HG03571 (cell line): ENCODE measurements around the gene CDK11A.
"Not testable (repeated sequence)": the region's sequence is repeated elsewhere in the genome, so short reads cannot be mapped to it uniquely, and the experiment has no call there.

Source experiments
- ATAC-seq: cut with Tn5 transposase; IDR thresholded peaks from one replicate; pipeline ENCODE4 v1.9.1; 2021; ENCODE audit not compliant: unreplicated experiment

The CDK11A gene

DNA sequence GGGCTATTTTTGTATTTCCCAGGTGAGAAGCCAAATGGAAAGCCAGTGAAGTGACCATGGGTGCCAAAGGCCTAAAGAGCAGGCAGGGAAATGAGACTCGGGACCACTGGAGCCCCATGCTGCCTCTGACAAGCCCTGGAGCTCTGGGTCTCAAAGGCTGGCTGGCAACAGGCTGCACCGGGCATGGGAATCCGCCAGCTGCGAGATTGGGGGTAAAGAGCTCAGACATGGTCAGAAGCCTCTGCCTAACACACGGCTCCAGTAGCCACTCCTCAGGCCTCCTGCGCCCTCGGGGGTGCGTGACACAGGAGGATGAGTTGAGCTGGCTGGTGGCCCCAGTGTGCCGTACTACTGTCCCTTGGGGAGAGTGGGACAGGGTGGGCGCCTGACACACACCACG is 59.8 kb downstream of the CDK11A start:
- not testable (repeated sequence) for ATAC-seq

DNA sequence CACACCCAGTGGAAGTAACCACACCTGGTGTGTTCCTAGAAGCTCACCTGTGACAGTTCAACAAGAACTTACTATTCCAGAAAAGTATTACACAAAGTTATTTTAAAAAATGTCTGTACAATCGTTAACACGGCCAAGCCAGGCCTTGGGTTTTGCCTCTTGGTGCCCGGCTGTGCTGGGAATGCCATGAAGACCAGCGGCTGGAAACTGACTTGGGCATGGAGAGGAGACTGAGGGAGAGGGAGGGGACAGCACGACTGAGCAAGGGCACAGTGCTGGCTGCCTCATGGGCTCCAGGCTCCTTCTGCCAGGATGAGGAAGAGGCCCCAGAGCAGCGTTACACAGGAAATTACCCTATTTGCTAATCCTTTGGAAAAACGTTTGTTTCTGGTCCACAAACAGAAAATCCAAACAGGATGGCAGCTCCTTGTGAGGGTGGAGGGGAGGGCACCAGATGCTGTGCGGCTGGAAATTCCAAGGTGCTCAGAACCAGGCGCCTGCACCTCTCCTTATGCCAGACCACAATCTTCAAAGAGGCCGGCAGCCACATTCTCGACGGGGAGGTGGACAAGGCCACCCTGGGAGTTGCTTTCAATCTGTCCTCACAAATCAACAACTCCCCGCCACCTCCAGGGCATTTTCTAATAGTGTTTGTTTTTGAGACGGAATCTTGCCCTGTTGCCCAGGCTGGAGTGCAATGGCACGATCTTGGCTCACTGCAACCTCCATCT is 61.2 kb downstream of the CDK11A start:
- not testable (repeated sequence) for ATAC-seq

DNA sequence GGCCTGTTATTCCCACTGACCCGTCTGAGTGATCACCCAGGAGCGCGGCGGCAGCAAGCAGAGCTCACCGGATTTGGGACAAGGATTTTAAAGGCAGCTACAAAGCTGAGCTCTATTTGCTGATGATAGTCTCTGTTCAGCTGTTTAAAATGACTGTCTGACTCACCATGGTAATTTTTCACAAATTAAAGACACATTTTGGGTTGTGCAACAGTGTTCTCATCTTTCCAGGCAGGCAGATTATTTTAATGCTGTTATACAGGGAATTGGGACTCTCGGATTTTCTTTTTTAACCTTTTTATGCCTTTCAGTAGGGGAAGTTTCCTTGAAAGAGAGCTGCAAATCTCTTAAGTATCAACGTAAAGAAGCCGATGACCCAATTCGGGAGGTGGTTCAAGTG is 61.8 kb downstream of the CDK11A start:
- ATAC-seq = not testable (repeated sequence)

DNA sequence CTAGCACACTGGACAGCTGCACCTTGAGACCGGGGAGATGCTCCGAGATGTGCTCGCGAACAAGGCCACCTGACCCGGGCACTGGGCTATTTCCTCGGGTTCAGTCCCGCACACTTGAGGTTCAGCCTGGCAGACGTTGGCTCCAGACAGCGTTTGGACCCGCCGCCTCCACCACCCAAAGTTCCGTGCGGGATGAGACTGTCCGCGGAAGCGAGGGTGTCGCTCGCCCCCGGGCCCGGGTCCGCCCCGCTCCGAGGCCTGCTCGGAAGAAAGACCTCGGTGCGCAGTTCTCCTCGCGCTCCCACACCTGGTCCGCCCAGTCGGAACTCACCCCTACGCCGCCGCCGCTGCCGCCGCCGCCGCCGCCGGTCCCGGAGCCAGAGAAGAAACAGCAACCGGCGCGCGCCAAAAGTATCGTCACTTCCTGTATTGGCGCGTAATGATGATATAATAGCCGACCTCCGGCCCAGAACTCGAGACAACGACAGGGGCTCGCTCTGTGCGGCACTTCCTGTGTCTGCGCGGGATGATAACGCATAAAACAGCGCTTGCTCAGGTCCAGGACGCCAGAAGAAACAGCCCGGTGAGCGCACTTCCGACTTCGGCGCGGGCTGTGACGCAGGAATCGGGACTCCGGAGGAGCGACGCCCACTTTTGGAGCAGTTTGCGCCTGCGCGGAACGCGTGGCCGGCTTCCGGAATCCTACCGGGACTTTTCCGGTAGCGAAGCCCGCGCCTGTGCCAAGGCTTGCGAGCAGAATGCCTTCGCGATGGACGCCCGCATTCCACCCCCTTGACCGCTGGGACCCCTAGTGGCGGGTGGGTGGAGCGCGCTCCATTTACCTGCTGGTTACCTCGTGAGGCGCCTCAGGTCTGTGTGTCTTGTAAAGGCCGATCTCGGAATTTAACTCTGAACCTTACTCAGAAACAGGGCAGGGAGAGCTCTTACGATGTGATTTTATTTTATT is 65.3 kb downstream of the CDK11A start, which contains the start of gene CDK11B:
CDK11B (minus strand) TSS at position 422 of the 967 bp plus-strand sequence. CDS start 1,519 bp downstream, outside the sequence.
- peak; percentile 81 for ATAC-seq
